Liver (tissue), 9 donors: ENCODE results near the gene ASAP2. TPM values are rescaled to one million over a fixed set of nuclear protein-coding genes. Genes with fewer than 3 reads are reported as not detected.
A peak's percentile ranks its signal among the peaks of the same experiment; 100 is the strongest.

ENCODE experiments used
- DNase-seq: peaks from one replicate; pipeline ENCODE4 v3.0.0-alpha.2; 2017; ENCODE audit warnings: low spot score
- H3K27ac ChIP-seq, 2 donors: one replicate each; pipeline ENCODE4 v1.7.0; 2013; ENCODE audit warnings: inconsistent platforms in 2 of 2, low read length in 2 of 2, control low read depth in 1 of 2, low read depth in 1 of 2, mild to moderate bottlenecking in 1 of 2
- H3K27me3 ChIP-seq, 4 donors: one replicate each; pipeline versions ENCODE4 v1.6.1 to v1.7.0; 2013; ENCODE audit warnings: low read length in 3 of 4, inconsistent platforms in 1 of 4, mild to moderate bottlenecking in 1 of 4, moderate library complexity in 1 of 4; ENCODE audit not compliant: control insufficient read depth in 4 of 4, insufficient read depth in 4 of 4
- H3K36me3 ChIP-seq, 4 donors: one replicate each; pipeline versions ENCODE4 v1.6.1 to v1.7.0; 2013; ENCODE audit warnings: low read length in 3 of 4, mild to moderate bottlenecking in 3 of 4, low read depth in 1 of 4, moderate library complexity in 1 of 4; ENCODE audit not compliant: control insufficient read depth in 4 of 4, insufficient read depth in 3 of 4
- H3K4me1 ChIP-seq, 4 donors: one replicate each; pipeline versions ENCODE4 v1.6.1 to v1.7.0; 2013; ENCODE audit warnings: low read length in 3 of 4, mild to moderate bottlenecking in 3 of 4, moderate library complexity in 1 of 4; ENCODE audit not compliant: control insufficient read depth in 4 of 4, insufficient read depth in 4 of 4
- H3K4me3 ChIP-seq, 3 donors: one replicate each; pipeline versions ENCODE4 v1.6.1 to v1.7.0; 2013; ENCODE audit warnings: low read length in 3 of 3, control low read depth in 1 of 3, low read depth in 1 of 3, mild to moderate bottlenecking in 1 of 3
- H3K9ac ChIP-seq, 2 donors: one replicate each; pipeline ENCODE4 v1.7.0; 2013; ENCODE audit warnings: low read length in 2 of 2, mild to moderate bottlenecking in 2 of 2, moderate library complexity in 2 of 2, control low read depth in 1 of 2, low read depth in 1 of 2
- H3K9me3 ChIP-seq, 4 donors: one replicate each; pipeline versions ENCODE4 v1.6.1 to v1.7.0; 2013; ENCODE audit warnings: low read length in 3 of 4; ENCODE audit not compliant: control insufficient read depth in 4 of 4
- EGR1 ChIP-seq, 2 donors: IDR thresholded peaks; 2 replicates each; pipeline ENCODE4 v1.6.1; 2016 to 2018; ENCODE audit warnings: antibody characterized with exemption in 2 of 2, low read depth in 2 of 2
- FOXA2 ChIP-seq: IDR thresholded peaks from 2 replicates; pipeline ENCODE4 v1.6.1; 2016; ENCODE audit warnings: antibody characterized with exemption
- GABPA ChIP-seq, 2 donors: IDR thresholded peaks in 1 of 2; conservative IDR thresholded peaks in 1 of 2; 2 replicates each; pipeline ENCODE4 v1.6.1; 2016; ENCODE audit warnings: antibody characterized with exemption in 2 of 2, mild to moderate bottlenecking in 1 of 2, moderate library complexity in 1 of 2
- HNF4A ChIP-seq, 2 donors: conservative IDR thresholded peaks; 2 replicates each; pipeline ENCODE4 v1.6.1; 2016; ENCODE audit warnings: antibody characterized with exemption in 2 of 2, mild to moderate bottlenecking in 2 of 2
- HNF4G ChIP-seq: IDR thresholded peaks from 2 replicates; pipeline ENCODE4 v1.6.1; 2016; ENCODE audit warnings: antibody characterized with exemption
- NR2F2 ChIP-seq: IDR thresholded peaks from 2 replicates; pipeline ENCODE4 v1.6.1; 2016; ENCODE audit warnings: antibody characterized with exemption
- RAD21 ChIP-seq, 2 donors: IDR thresholded peaks; 2 replicates each; pipeline ENCODE4 v1.6.1; 2016; ENCODE audit warnings: antibody characterized with exemption in 2 of 2, mild to moderate bottlenecking in 2 of 2
- REST ChIP-seq: IDR thresholded peaks from 2 replicates; pipeline ENCODE4 v1.6.1; 2016; ENCODE audit warnings: antibody characterized with exemption, mild to moderate bottlenecking
- RXRA ChIP-seq, 2 donors: IDR thresholded peaks; 2 replicates each; pipeline ENCODE4 v1.6.1; 2017 to 2018; ENCODE audit warnings: antibody characterized with exemption in 2 of 2, mild to moderate bottlenecking in 1 of 2
- SP1 ChIP-seq: IDR thresholded peaks from 2 replicates; pipeline ENCODE4 v1.6.1; 2018; ENCODE audit warnings: antibody characterized with exemption, mild to moderate bottlenecking
- TAF1 ChIP-seq: conservative IDR thresholded peaks from 2 replicates; pipeline ENCODE4 v1.6.1; 2016; ENCODE audit warnings: antibody characterized with exemption, mild to moderate bottlenecking
- ZBTB33 ChIP-seq: IDR thresholded peaks from 2 replicates; pipeline ENCODE4 v1.6.1; 2016; ENCODE audit warnings: antibody characterized with exemption
- WGBS: extraction: QIAGEN DNeasy Blood & Tissue Kit; methylation state at CpG from one replicate; pipeline ENCODE4 v1.1.7; 2013; 5-methylcytosine and 5-hydroxymethylcytosine counted together
- polyA plus RNA-seq, 2 donors: library from polyadenylated mRNA; stranded (reverse) in 1 of 2; unstranded in 1 of 2; fragments of 200-250 nt in 1 of 2; fragments of >200 nt in 1 of 2; fragmentation: Nextera tagmentation in 1 of 2; extraction: Ambion mirVana in 1 of 2; gene quantifications; one replicate each; pipeline versions ENCODE4 v1.2.1 to v1.2.3, GENCODE V29; 2013 to 2015
- total RNA-seq, 2 donors: library from RNA; depleted of rRNA; stranded (reverse); fragments of >200 nt; gene quantifications; one replicate each; pipeline ENCODE4 v1.2.3, GENCODE V29; 2014
- donor health status: healthy.
- donor health status: healthy.
- donor health status: healthy.
- donor health status: healthy.
- donor health status: healthy.

The ASAP2 gene
- total and polyA plus RNA-seq, 4 donors = 0.36 to 5.9 (median 2.6) TPM

- H3K9ac ChIP-seq = no peak overlapping the region
- DNase-seq = no peak
- no peak overlapping the region for H3K27ac ChIP-seq
- H3K36me3 ChIP-seq = no peaks in the 10 kb centered on the region
- no peaks in the 10 kb centered on the region for H3K9me3 ChIP-seq
- 97% methylated on average over 16 of the region's 16 CpGs for WGBS
- TF ChIP-seq RAD21 (IDR thresholded peaks at IDR 0.05) (no peak), FOXA2 (no peak), REST (no peak), NR2F2 (no peak)
- H3K4me1 ChIP-seq = peaks cover 0 to 5% (median 3%) of the 10 kb centered on the region in 4 donors
- no peak overlapping the region for H3K4me3 ChIP-seq
- H3K27me3 ChIP-seq = no peaks in the 10 kb centered on the region
Measured at GRCh38 chr2:9315280-9315847, 108.8 kb downstream of the ASAP2 start.

GRCh38 chr2:9317559-9317958 is 110.9 kb downstream of the ASAP2 start:
- Histone ChIP-seq H3K4me3 (no peak overlapping the region), H3K27me3 (no peaks in the 10 kb centered on the region), H3K9ac (no peak overlapping the region), H3K27ac (no peak overlapping the region), H3K4me1 (peaks cover 0 to 4% (median 0%) of the 10 kb centered on the region in 4 donors), H3K9me3 (no peaks in the 10 kb centered on the region), H3K36me3 (no peaks in the 10 kb centered on the region)
- WGBS = 95% methylated on average over 6 of the region's 6 CpGs
- TF ChIP-seq EGR1 (IDR thresholded peaks at IDR 0.05; ENCODE audit: low read depth in 2 of 2) (no peak), HNF4G (no peak), SP1 (no peak), RAD21 (IDR thresholded peaks at IDR 0.05) (no peak), TAF1 (no peak), HNF4A (conservative IDR thresholded peaks at IDR 0.05) (no peak), RXRA (IDR thresholded peaks at IDR 0.05) (no peak), ZBTB33 (no peak)
- DNase-seq = no peak

- no peak for DNase-seq
- Histone ChIP-seq H3K36me3 (no peaks in the 10 kb centered on the region), H3K4me3 (no peak overlapping the region), H3K4me1 (peaks cover 0 to 4% (median 0%) of the 10 kb centered on the region in 4 donors), H3K9me3 (no peaks in the 10 kb centered on the region), H3K9ac (no peak overlapping the region), H3K27ac (no peak overlapping the region), H3K27me3 (no peaks in the 10 kb centered on the region)
- WGBS = 84% methylated on average over 29 of the region's 29 CpGs
- TF ChIP-seq FOXA2 (no peak), NR2F2 (peak; percentile 52), GABPA (IDR thresholded peaks at IDR 0.05 in 1 of 2, conservative IDR thresholded peaks at IDR 0.05 in 1 of 2) (no peak), EGR1 (IDR thresholded peaks at IDR 0.05; ENCODE audit: low read depth in 2 of 2) (no peak)
Measured at GRCh38 chr2:9318461-9319337, 112.1 kb downstream of the ASAP2 start.
